GM18858 (cell line): ENCODE measurements around the gene JCAD.
"Not testable (repeated sequence)": the region's sequence is repeated elsewhere in the genome, so short reads cannot be mapped to it uniquely, and the experiment has no call there.

Experiments used
- ATAC-seq: cut with Tn5 transposase; IDR thresholded peaks from one replicate; pipeline ENCODE4 v1.9.1; 2021; ENCODE audit not compliant: unreplicated experiment

Gene JCAD

GRCh38 chr10:29991382-29991781, 68.0 kb downstream of the JCAD start:
- ATAC-seq: no peak

DNA sequence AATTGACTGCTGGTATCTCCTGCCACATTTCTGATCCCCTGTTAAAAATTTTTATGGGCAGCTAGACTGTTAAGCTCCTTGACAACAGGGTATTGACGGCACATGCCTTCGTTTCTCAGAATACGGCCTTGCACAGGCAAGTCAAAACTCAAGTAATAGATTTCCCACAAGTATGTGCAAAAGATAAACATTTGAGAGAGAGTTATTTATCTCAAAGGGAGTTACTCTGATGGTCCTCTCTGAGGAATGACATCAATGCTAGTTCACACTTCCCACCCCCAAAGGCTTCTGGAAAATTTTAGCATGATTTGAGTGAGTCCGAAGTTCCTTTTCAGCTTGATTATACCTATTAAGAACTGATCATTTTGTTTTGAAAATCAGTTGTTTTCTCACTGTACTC, 71.9 kb downstream of the JCAD start:
- no peak for ATAC-seq

DNA sequence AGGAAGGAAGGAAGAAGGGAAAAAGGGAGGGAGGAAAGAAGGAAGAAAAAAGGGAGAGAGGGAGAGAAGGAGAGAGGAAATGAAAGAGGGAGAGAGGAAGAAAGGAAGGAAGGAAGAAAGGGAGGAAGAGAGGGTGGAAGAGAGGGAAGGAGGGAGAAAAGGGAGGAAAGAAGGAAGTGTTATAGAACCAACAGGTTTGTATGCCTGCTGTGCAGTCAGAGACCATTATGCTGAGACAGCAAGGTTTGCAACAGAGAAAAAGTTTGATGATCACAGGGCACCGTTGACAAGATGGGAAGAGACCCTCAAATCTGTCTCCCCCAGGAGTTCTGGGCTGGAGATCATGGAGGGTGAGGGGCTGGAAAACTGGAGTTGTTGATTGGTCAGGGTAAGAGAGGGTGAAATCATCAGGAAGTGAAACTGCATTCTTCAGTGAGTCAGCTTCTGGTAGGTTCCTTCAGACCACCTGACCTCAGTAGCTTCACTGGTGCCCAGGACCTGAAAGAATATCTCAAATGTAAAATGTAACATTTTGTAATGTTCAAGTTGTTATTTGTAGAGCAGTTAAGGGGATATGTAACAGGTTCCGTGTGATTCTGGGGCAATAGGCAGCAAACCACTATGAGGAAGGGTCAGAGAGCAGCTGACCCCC, 76.3 kb downstream of the JCAD start:
- ATAC-seq: no peak

GRCh38 chr10:29981510-29981909, 77.9 kb downstream of the JCAD start:
- no peak for ATAC-seq

- ATAC-seq: no peak
Observed at GRCh38 chr10:29980084-29980483, 79.3 kb downstream of the JCAD start.

DNA sequence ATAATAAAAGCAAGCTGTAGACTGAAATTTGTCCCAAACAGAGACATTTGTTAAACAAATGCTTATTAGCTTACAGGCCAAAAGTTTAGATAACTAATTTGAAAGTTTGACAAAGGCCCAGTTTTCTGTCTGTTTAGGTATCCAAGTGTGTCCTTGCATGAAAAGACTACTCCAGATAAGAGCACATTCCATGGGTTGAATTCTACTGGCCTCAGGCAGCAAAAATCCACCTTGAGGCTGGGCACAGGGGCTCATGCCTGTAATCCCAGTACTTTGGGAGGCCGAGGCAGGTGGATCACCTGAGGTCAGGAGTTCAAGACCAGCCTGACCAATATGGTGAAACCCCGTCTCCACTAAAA, 80.0 kb downstream of the JCAD start:
- ATAC-seq: not testable (repeated sequence)

DNA sequence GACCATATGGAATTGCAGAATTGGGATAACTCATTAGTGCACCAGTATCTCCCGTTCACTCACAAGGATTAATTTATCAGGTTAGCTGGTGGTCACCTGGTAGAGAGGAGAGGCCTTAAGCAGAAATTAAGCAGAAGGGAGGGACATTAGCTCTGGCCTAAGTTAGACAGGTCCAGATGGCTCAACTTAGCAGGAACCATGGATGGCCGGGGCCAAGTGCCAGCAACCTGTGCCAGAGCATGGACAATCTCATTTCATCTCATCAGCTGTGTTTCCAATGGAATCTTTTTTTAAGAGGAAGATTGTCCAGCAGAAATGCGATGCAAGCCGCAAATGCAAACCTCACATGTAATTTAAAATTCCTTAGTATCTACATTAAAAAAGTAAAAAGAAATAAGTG, 82.2 kb downstream of the JCAD start:
- no peak for ATAC-seq

GRCh38 chr10:29976134-29976533, 83.3 kb downstream of the JCAD start:
- ATAC-seq: no peak

DNA sequence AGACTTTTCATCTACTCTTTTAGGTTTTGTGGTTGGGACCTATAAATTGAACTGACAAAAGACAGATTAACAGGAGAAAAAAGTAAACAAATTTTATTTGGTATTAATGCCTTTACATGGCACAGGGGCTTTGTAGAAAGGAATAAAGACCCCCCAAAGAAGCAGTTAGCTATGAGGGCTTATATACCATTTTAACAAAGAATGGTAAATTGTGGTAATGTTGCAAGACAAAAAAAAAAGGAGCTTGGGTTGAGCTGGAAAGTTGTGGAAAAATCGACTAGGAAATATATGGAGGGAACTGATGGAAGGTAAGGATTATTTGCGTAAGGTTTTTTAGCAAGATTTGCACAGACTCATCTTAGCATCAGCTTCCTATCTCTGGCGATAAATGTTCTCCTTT, 84.6 kb downstream of the JCAD start:
- no peak for ATAC-seq

DNA sequence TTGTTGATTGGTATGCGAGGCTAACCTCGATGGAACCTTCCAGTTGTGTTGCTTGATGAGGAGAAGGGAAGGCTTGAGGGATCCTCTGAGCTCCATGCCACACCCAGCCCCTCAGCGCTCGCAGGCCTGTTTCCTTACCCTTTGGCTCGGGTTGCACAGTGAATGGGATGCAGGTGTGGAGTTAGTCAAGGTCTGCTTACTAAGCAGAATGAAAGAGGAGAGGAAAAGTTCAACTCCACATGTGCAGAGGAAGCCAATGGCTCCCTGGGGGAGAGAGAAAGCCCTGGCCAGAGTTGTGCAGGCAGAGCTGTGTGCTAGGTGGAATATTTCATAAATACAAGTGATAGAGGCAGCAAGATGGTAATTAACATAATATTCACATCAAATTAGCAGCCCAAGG, 85.5 kb downstream of the JCAD start:
- no peak for ATAC-seq

GRCh38 chr10:29970576-29970975, 88.8 kb downstream of the JCAD start:
- ATAC-seq: no peak

- ATAC-seq: no peak
Observed at GRCh38 chr10:29970012-29970396, 89.4 kb downstream of the JCAD start.

GRCh38 chr10:29969255-29970011, 90.0 kb downstream of the JCAD start:
- no peak for ATAC-seq

DNA sequence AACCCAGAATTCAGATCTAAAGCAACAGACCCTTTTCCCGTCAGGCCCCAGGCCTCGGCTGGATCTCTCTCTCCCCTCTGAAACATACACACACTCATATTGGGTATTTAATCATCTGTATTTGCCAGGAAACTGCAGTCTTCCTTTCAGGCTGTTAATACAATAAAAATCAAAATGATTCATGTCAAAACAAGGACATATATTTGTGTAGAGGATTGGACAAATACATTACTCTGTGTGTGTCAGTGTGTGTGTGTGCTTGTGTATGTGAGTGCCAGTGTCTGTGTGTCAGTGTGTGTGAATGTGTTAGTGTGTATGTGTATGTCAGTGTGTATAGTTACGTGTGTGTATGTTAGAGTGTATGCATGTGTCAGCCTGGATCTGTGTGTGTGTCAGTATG, 90.8 kb downstream of the JCAD start:
- no peak for ATAC-seq

DNA sequence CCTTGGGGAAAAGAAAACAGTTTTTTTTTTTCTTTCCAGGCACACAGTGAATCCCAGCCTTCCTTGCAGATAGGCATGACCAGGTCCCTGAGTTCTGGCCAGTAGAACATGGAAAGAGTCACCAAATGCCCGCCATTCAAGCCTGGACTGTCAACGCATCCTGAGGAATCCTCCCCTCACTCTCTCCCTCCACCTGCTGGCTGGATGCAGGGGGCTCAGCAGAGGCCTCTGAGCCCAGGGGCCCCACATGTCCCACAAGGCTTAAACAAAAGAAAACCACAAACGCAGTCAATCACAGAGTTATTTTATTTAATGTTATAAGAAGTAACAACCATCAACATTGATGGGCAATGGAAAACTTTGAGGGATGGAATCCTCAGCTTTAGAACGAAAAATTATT, 93.1 kb downstream of the JCAD start:
- ATAC-seq: no peak
